Prostate gland (tissue), 2 donors: ENCODE data around the gene TPM2. TPM values are rescaled to one million over a fixed set of nuclear protein-coding genes. Genes with fewer than 3 reads are reported as not detected.
A peak's percentile ranks its signal among the peaks of the same experiment; 100 is the strongest.

Experiments
- DNase-seq: peaks from one replicate; pipeline ENCODE4 v3.0.0-alpha.2; 2019; ENCODE audit warnings: low spot score
- H3K27ac ChIP-seq, 2 donors: fragments of 200-600 bp; sonication (generic); 2 replicates each; pipeline ENCODE4 v1.5.1; 2017 to 2019
- H3K27me3 ChIP-seq: fragments of 200-600 bp; sonication (generic); replicated peaks from 2 replicates; pipeline ENCODE4 v1.5.1; 2019; ENCODE audit not compliant: insufficient read depth
- H3K36me3 ChIP-seq, 2 donors: fragments of 200-600 bp; sonication (generic); 1 replicate in 1 of 2; 2 replicates in 1 of 2; pipeline versions ENCODE4 v1.5.1 to v1.8.1; 2017 to 2019
- H3K4me1 ChIP-seq: fragments of 200-600 bp; sonication (generic); replicated peaks from 2 replicates; pipeline ENCODE4 v1.5.1; 2019
- H3K4me3 ChIP-seq, 2 donors: fragments of 200-600 bp; sonication (generic); 2 replicates each; pipeline ENCODE4 v1.5.1; 2017 to 2019
- H3K9me3 ChIP-seq: fragments of 200-600 bp; sonication (generic); 2 replicates; pipeline ENCODE4 v1.5.1; 2017
- POLR2A ChIP-seq: fragments of 450-650 bp; IDR thresholded peaks from one replicate; pipeline ENCODE4 v1.6.1; 2016; ENCODE audit warnings: antibody characterized with exemption, mild to moderate bottlenecking
- POLR2AphosphoS5 ChIP-seq: sonication (generic); formaldehyde crosslinking; IDR thresholded peaks from one replicate; pipeline ENCODE4 v1.6.1; 2017; ENCODE audit warnings: antibody characterized with exemption
- WGBS: methylation state at CpG from one replicate; pipeline ENCODE4 v1.1.5; 2018; 5-methylcytosine and 5-hydroxymethylcytosine counted together
- intact Hi-C: fragments of 100-400 bp; cut with DNase I; formaldehyde crosslinking; loops from one replicate; pipeline ENCODE4 v1.14.2; 2022
- total RNA-seq, 2 donors: library from RNA; depleted of rRNA; stranded (reverse); fragments of >200 nt; gene quantifications; one replicate each; pipeline ENCODE4 v1.1.0, GENCODE V29; 2016
- TF ChIP-seq, protein P1 (sequence below), 4 experiments: fragments of 200-600 bp in 2 of 4; fragments of 450-650 bp in 2 of 4; sonication (generic) in 2 of 4; IDR thresholded peaks; 1 replicate in 3 of 4; 2 replicates in 1 of 4; pipeline ENCODE4 v1.5.1; 2016 to 2019; ENCODE audit warnings: antibody characterized with exemption in 4 of 4, mild to moderate bottlenecking in 2 of 4, moderate library complexity in 2 of 4

The TPM2 gene
- total RNA-seq, 2 donors from 2014 or later: 1,037 to 1,042 TPM

DNA sequence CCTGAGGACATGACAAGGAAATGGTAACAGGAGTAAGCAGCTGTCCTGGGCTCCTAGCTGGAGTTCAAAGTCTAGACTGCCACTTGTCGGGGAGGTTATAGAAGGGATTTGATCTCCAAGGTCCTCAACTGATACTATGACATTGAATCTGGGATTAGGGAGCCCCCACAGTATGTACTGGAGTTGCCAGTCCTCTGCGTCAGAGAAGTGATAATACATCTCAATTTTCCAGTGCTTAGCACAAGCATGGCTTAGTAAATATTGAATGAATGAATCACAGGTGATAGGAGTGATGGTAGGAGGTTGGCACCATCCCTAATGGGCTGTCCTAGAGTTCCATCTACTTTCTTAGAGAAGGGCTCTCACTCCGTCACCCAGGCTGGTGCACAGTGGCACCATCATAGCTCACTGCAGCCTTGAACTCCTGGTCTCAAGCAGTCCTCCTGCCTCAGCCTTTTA is 6.2 kb upstream of the TPM2 start:
- Histone ChIP-seq H3K9me3 (no peaks in the 10 kb centered on the region), H3K36me3 (peaks cover 23 to 26% of the 10 kb centered on the region in 2 donors), H3K4me3 (no peak overlapping the region), H3K27me3 (no peaks in the 10 kb centered on the region), H3K4me1 (no peaks in the 10 kb centered on the region), H3K27ac (peak overlapping the region; percentile 31 to 42)
- DNase-seq: no peak
- WGBS: 85% methylated on average over 3 of the region's 3 CpGs
- intact Hi-C loops: loop anchor here (2.0 to 10.0 kb wide), 3 partner anchors 31 to 91 kb away; partner anchors contain the start of gene TESK1
- TF ChIP-seq, protein P1, sequence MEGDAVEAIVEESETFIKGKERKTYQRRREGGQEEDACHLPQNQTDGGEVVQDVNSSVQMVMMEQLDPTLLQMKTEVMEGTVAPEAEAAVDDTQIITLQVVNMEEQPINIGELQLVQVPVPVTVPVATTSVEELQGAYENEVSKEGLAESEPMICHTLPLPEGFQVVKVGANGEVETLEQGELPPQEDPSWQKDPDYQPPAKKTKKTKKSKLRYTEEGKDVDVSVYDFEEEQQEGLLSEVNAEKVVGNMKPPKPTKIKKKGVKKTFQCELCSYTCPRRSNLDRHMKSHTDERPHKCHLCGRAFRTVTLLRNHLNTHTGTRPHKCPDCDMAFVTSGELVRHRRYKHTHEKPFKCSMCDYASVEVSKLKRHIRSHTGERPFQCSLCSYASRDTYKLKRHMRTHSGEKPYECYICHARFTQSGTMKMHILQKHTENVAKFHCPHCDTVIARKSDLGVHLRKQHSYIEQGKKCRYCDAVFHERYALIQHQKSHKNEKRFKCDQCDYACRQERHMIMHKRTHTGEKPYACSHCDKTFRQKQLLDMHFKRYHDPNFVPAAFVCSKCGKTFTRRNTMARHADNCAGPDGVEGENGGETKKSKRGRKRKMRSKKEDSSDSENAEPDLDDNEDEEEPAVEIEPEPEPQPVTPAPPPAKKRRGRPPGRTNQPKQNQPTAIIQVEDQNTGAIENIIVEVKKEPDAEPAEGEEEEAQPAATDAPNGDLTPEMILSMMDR (IDR thresholded peaks at IDR 0.05): no peak
- no peak for TF ChIP-seq POLR2A
- no peak for TF ChIP-seq POLR2AphosphoS5

GRCh38 chr9:35691757-35692301 is 2.1 kb upstream of the TPM2 start:
- Histone ChIP-seq H3K27ac (peak overlapping the region; percentile 90 to 92), H3K27me3 (no peaks in the 10 kb centered on the region), H3K9me3 (no peaks in the 10 kb centered on the region), H3K4me1 (no peaks in the 10 kb centered on the region), H3K4me3 (no peak overlapping the region), H3K36me3 (no peaks in the 10 kb centered on the region)
- no peak for TF ChIP-seq POLR2AphosphoS5
- TF ChIP-seq, protein P1 (IDR thresholded peaks at IDR 0.05): no peak
- WGBS: 59% methylated on average over 13 of the region's 13 CpGs
- intact Hi-C loops: loop anchor here (10.0 kb wide), 1 partner anchor 87 kb away; the partner anchor contains the start of gene TESK1
- no peak for DNase-seq

- peak overlapping the region; percentile 76 to 84 for H3K4me3 ChIP-seq
- intact Hi-C loops: loop anchor here (10.0 kb wide), 1 partner anchor 86 kb away; the partner anchor contains the start of gene TESK1
- no peaks in the 10 kb centered on the region for H3K27me3 ChIP-seq
- no peaks in the 10 kb centered on the region for H3K9me3 ChIP-seq
- TF ChIP-seq POLR2AphosphoS5 (no peak), POLR2A (no peak)
- TF ChIP-seq, protein P1 (IDR thresholded peaks at IDR 0.05): no peak
- no peaks in the 10 kb centered on the region for H3K4me1 ChIP-seq
- no peak for DNase-seq
- WGBS: 27% methylated on average over 10 of the region's 10 CpGs
- no peaks in the 10 kb centered on the region for H3K36me3 ChIP-seq
- peak overlapping the region; percentile 90 to 92 for H3K27ac ChIP-seq
These were observed 1.6 kb upstream of the TPM2 start for GRCh38 chr9:35691334-35691650.

DNA sequence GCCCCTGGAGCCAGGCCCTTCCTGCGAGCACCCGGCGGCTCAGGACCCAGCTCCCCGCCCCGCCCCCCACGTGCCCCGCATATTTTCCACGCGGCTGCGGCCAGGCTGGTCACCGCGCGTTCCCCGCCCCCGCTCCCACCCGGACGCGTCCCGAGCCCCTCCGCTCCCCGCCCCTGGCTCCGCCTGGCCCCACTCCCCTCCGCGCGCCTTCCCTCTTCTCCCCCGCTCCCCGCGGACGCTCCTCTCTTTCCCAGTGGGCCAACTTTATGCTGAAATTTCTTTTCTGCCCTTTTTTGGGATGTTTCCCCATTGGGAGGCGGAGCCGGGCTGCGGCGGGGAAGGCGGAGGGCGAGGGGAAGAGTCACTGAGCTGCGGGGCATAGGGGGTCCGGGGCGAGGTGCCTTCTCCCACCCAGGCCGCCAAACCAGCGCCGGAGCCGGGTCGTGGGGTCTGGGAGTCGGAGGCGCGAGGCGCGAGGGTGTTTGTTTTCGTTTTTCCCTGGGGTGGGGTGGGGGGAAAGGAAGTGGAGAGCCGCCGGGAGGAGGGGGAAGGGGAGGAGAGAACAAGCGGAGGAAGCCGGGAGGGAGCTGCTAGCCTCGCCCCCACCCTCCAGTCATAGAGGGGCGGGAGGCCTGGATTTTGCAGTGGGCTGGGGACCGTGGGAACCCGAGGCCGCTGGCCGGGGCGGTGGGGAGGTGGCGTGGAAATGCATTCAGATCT is 1.0 kb upstream of the TPM2 start:
- intact Hi-C loops: loop anchor here (10.0 kb wide), 1 partner anchor 86 kb away; the partner anchor contains the start of gene TESK1
- Histone ChIP-seq H3K9me3 (no peaks in the 10 kb centered on the region), H3K4me1 (no peaks in the 10 kb centered on the region), H3K27ac (peak overlapping the region; percentile 90 to 92), H3K4me3 (peak overlapping the region; percentile 76 to 84), H3K36me3 (no peaks in the 10 kb centered on the region), H3K27me3 (no peaks in the 10 kb centered on the region)
- TF ChIP-seq POLR2AphosphoS5: peak; percentile 22
- TF ChIP-seq POLR2A: peak; percentile 59
- TF ChIP-seq, protein P1 (IDR thresholded peaks at IDR 0.05): no peak
- peak; percentile 58 for DNase-seq
- WGBS: under 1% methylated on average over 61 of the region's 61 CpGs
